H1 (cell line): ENCODE measurements around the gene CELF4. TPM values are rescaled to one million over a fixed set of nuclear protein-coding genes. Genes with fewer than 3 reads are reported as not detected.

ENCODE experiments used
- CTCF ChIA-PET: fragments of 300-600 bp; sonication (Branson Sonifier 250); formaldehyde crosslinking; loops from one replicate; lab custom pipeline; 2021; ENCODE audit not compliant: partially characterized antibody; lab: Charles Lee
- POLR2A ChIA-PET: fragments of 300-600 bp; sonication (Branson Sonifier 250); formaldehyde crosslinking; loops from one replicate; lab custom pipeline; 2021; ENCODE audit warnings: inconsistent platforms; ENCODE audit not compliant: partially characterized antibody; lab: Charles Lee
- DNase-seq, 2 experiments: peaks; one replicate each; pipeline versions ENCODE4 v3.0.0 to v3.0.0-alpha.2; 2010 to 2022; ENCODE audit warnings: low spot score in 2 of 2, low read depth in 1 of 2, mixed read lengths in 1 of 2
- FAIRE-seq: peaks from 2 replicates; lab custom pipeline; 2011; peaks lifted over from hg19 to GRCh38; lab: Jason Lieb, UNC
- H2AFZ ChIP-seq: 2 replicates; pipeline ENCODE4 v1.8.1; 2012; ENCODE audit warnings: low read length, inconsistent platforms
- H2AK5ac ChIP-seq: 2 replicates; pipeline ENCODE4 v1.6.1; 2013; ENCODE audit warnings: low read depth, low read length
- H2BK120ac ChIP-seq: replicated peaks from 2 replicates; pipeline ENCODE3; 2013; ENCODE audit warnings: low read depth, low read length, inconsistent platforms
- H2BK12ac ChIP-seq: 2 replicates; pipeline ENCODE4 v1.6.1; 2013; ENCODE audit warnings: low read depth, low read length
- H2BK15ac ChIP-seq: 2 replicates; pipeline ENCODE4 v1.6.1; 2013; ENCODE audit warnings: low read length
- H2BK20ac ChIP-seq: 2 replicates; pipeline ENCODE4 v1.6.1; 2013; ENCODE audit warnings: low read length
- H2BK5ac ChIP-seq: 2 replicates; pipeline ENCODE4 v1.6.1; 2013; ENCODE audit warnings: low read depth, low read length
- H3K14ac ChIP-seq: 2 replicates; pipeline ENCODE4 v1.6.1; 2013; ENCODE audit warnings: inconsistent platforms; ENCODE audit not compliant: insufficient read length
- H3K18ac ChIP-seq: 2 replicates; pipeline ENCODE4 v1.6.1; 2013; ENCODE audit warnings: low read length; ENCODE audit errors: extremely low read depth
- H3K23ac ChIP-seq: 2 replicates; pipeline ENCODE4 v1.6.1; 2013; ENCODE audit warnings: inconsistent platforms; ENCODE audit not compliant: insufficient read length
- H3K23me2 ChIP-seq: 2 replicates; pipeline ENCODE4 v1.6.1; 2013; ENCODE audit warnings: low read depth, low read length
- H3K27ac ChIP-seq: 2 replicates; pipeline ENCODE4 v1.6.1; 2011; ENCODE audit warnings: low read depth, low read length, inconsistent platforms
- H3K27me3 ChIP-seq, 4 experiments: replicated peaks in 1 of 4; 1 replicate in 1 of 4; 2 replicates in 3 of 4; pipeline versions ENCODE4 v1.6.1 to v1.8.1; 2011 to 2013; ENCODE audit warnings: low read length in 3 of 4, mild to moderate bottlenecking in 3 of 4, inconsistent platforms in 2 of 4, mixed read lengths in 2 of 4, moderate library complexity in 1 of 4; ENCODE audit not compliant: control insufficient read depth in 3 of 4, insufficient read depth in 3 of 4; ENCODE audit errors: extremely low read depth in 1 of 4
- H3K36me3 ChIP-seq, 4 experiments: 2 replicates each; pipeline versions ENCODE4 v1.6.1 to v1.8.1; 2011 to 2013; ENCODE audit warnings: mild to moderate bottlenecking in 4 of 4, low read length in 3 of 4, moderate library complexity in 2 of 4, control low read depth in 1 of 4, inconsistent platforms in 1 of 4; ENCODE audit not compliant: insufficient read depth in 4 of 4, control insufficient read depth in 2 of 4
- H3K4ac ChIP-seq: replicated peaks from 2 replicates; pipeline ENCODE3; 2013; ENCODE audit warnings: low read length, low read depth, mixed read lengths, inconsistent platforms; ENCODE audit not compliant: insufficient read length
- H3K4me1 ChIP-seq, 4 experiments: replicated peaks in 1 of 4; 1 replicate in 1 of 4; 2 replicates in 3 of 4; pipeline versions ENCODE4 v1.6.1 to v1.8.1; 2011 to 2013; ENCODE audit warnings: low read length in 3 of 4, inconsistent platforms in 2 of 4, mixed read lengths in 1 of 4; ENCODE audit not compliant: insufficient read depth in 4 of 4, control insufficient read depth in 3 of 4
- H3K4me2 ChIP-seq, 2 experiments: 2 replicates each; pipeline versions ENCODE4 v1.6.1 to v1.8.1; 2011 to 2013; ENCODE audit warnings: low read depth in 2 of 2, low read length in 2 of 2, control low read depth in 1 of 2, inconsistent platforms in 1 of 2, mild to moderate bottlenecking in 1 of 2; ENCODE audit not compliant: insufficient read depth in 1 of 2
- H3K4me3 ChIP-seq, 4 experiments: fragments of 200-600, 300-600 bp in 1 of 4; sonication (generic), shearing (Covaris generic), sonication (Bioruptor Twin) in 1 of 4; 2 replicates each; pipeline versions ENCODE4 v1.5.1 to v1.8.1; 2011 to 2016; ENCODE audit warnings: low read length in 4 of 4, low read depth in 3 of 4, control low read depth in 2 of 4, inconsistent platforms in 2 of 4, mild to moderate bottlenecking in 2 of 4, mixed read lengths in 1 of 4, moderate library complexity in 1 of 4; ENCODE audit not compliant: insufficient read depth in 2 of 4; ENCODE audit errors: extremely low read depth in 1 of 4
- H3K56ac ChIP-seq: replicated peaks from 2 replicates; pipeline ENCODE3; 2013; ENCODE audit warnings: low read depth, mild to moderate bottlenecking, mixed read lengths, low read length, inconsistent platforms; ENCODE audit not compliant: insufficient read length
- H3K79me1 ChIP-seq: 2 replicates; pipeline ENCODE4 v1.6.1; 2013; ENCODE audit warnings: low read depth, low read length, control low read depth
- H3K79me2 ChIP-seq, 2 experiments: 2 replicates each; pipeline versions ENCODE4 v1.6.1 to v1.8.1; 2012 to 2013; ENCODE audit warnings: low read length in 2 of 2, mild to moderate bottlenecking in 2 of 2, inconsistent platforms in 1 of 2; ENCODE audit not compliant: insufficient read depth in 2 of 2, control insufficient read depth in 1 of 2
- H3K9ac ChIP-seq, 4 experiments: replicated peaks in 1 of 4; 1 replicate in 1 of 4; 2 replicates in 3 of 4; pipeline versions ENCODE4 v1.6.1 to v1.8.1; 2011 to 2013; ENCODE audit warnings: low read depth in 3 of 4, low read length in 3 of 4, control low read depth in 2 of 4, mild to moderate bottlenecking in 2 of 4, moderate library complexity in 2 of 4, inconsistent platforms in 1 of 4; ENCODE audit errors: extremely low read depth in 1 of 4
- H3K9me3 ChIP-seq, 2 experiments: 2 replicates each; pipeline versions ENCODE4 v1.6.1 to v1.8.1; 2012 to 2013; ENCODE audit warnings: mild to moderate bottlenecking in 2 of 2, moderate library complexity in 2 of 2, control low read depth in 1 of 2, inconsistent platforms in 1 of 2, low read depth in 1 of 2, low read length in 1 of 2, mixed read lengths in 1 of 2; ENCODE audit not compliant: insufficient read depth in 2 of 2
- H4K20me1 ChIP-seq, 2 experiments: replicated peaks in 1 of 2; 2 replicates each; pipeline versions ENCODE3 to v1.8.1; 2011 to 2013; ENCODE audit warnings: inconsistent platforms in 2 of 2, low read length in 2 of 2, mild to moderate bottlenecking in 1 of 2; ENCODE audit not compliant: insufficient read depth in 2 of 2, control insufficient read depth in 1 of 2
- H4K5ac ChIP-seq: 2 replicates; pipeline ENCODE4 v1.6.1; 2013; ENCODE audit warnings: low read length, low read depth, mixed read lengths, inconsistent platforms; ENCODE audit not compliant: insufficient read length
- H4K8ac ChIP-seq: 2 replicates; pipeline ENCODE4 v1.8.0; 2013; ENCODE audit warnings: mild to moderate bottlenecking, moderate library complexity, low read length, inconsistent platforms; ENCODE audit not compliant: insufficient read depth; ENCODE audit errors: extremely low read depth
- H4K91ac ChIP-seq: replicated peaks from 2 replicates; pipeline ENCODE3; 2013; ENCODE audit warnings: low read length, mixed read lengths, inconsistent platforms; ENCODE audit not compliant: insufficient read length
- ATF3 ChIP-seq: IDR thresholded peaks from 2 replicates; pipeline ENCODE4 v1.6.1; 2011; ENCODE audit warnings: low read depth, mild to moderate bottlenecking, low read length; ENCODE audit not compliant: insufficient read depth
- CTCF ChIP-seq, 3 experiments: IDR thresholded peaks; 1 replicate in 2 of 3; 2 replicates in 1 of 3; pipeline versions ENCODE4 v1.5.1 to v1.6.1; 2011; ENCODE audit warnings: low read length in 3 of 3, mild to moderate bottlenecking in 3 of 3, inconsistent platforms in 2 of 3, low read depth in 1 of 3, moderate library complexity in 1 of 3; ENCODE audit not compliant: insufficient read depth in 1 of 3; ENCODE audit errors: control extremely low read depth in 1 of 3
- EZH2 ChIP-seq: fragments of 200-600 bp; sonication (generic); IDR thresholded peaks from 2 replicates; pipeline ENCODE4 v1.7.1; 2012; ENCODE audit warnings: low read depth, mild to moderate bottlenecking, moderate library complexity, low read length, inconsistent platforms; ENCODE audit not compliant: severe bottlenecking
- FOSL1 ChIP-seq: IDR thresholded peaks from 2 replicates; pipeline ENCODE4 v1.6.1; 2011; ENCODE audit warnings: mild to moderate bottlenecking, low read depth, low read length, moderate library complexity; ENCODE audit not compliant: insufficient read depth
- GTF2F1 ChIP-seq: IDR thresholded peaks from 2 replicates; pipeline ENCODE4 v1.6.1; 2012; ENCODE audit warnings: low read depth, low read length, improper control_type of control experiment, borderline replicate concordance
- NRF1 ChIP-seq: IDR thresholded peaks from 2 replicates; pipeline ENCODE4 v1.6.1; 2011; ENCODE audit warnings: mild to moderate bottlenecking, low read depth, low read length, improper control_type of control experiment
- POLR2AphosphoS5 ChIP-seq: IDR thresholded peaks from 2 replicates; pipeline ENCODE4 v1.6.1; 2011; ENCODE audit warnings: low read depth, low read length
- SIX5 ChIP-seq: IDR thresholded peaks from 2 replicates; pipeline ENCODE4 v1.6.1; 2011; ENCODE audit warnings: mild to moderate bottlenecking, low read depth, low read length
- SP2 ChIP-seq: IDR thresholded peaks from 2 replicates; pipeline ENCODE4 v1.6.1; 2012; ENCODE audit warnings: mild to moderate bottlenecking, low read length, inconsistent platforms
- TAF7 ChIP-seq: optimal IDR thresholded peaks from 2 replicates; pipeline ENCODE3; 2011; ENCODE audit warnings: low read depth, mild to moderate bottlenecking, inconsistent platforms, low read length, moderate library complexity, borderline replicate concordance
- ZNF274 ChIP-seq: IDR thresholded peaks from 2 replicates; pipeline ENCODE4 v1.7.0; 2012; ENCODE audit warnings: low read length, borderline replicate concordance; ENCODE audit errors: extremely low read depth
- WGBS, 2 experiments: shearing (Covaris generic) in 1 of 2; methylation state at CpG; one replicate each; pipeline versions ENCODE4 v1.1.6 to v1.1.7; 2013 to 2015; ENCODE audit warnings: low lambda C conversion rate in 2 of 2, mixed read lengths in 2 of 2, inconsistent platforms in 1 of 2, low coverage in 1 of 2, missing lambda C conversion rate in 1 of 2; ENCODE audit not compliant: insufficient replicate concordance in 2 of 2, insufficient coverage in 1 of 2, insufficient read length in 1 of 2; ENCODE audit errors: extremely low coverage in 1 of 2, missing lambda C conversion rate in 1 of 2; 5-methylcytosine and 5-hydroxymethylcytosine counted together
- polyA plus RNA-seq, 7 experiments: library from polyadenylated mRNA; depleted of rRNA in 3 of 7; stranded (reverse) in 5 of 7; unstranded in 2 of 7; fragments of >200 nt in 5 of 7; fragments of 200-250 nt in 2 of 7; gene quantifications; 1 replicate in 5 of 7; 2 replicates in 1 of 7; 4 replicates in 1 of 7; pipeline versions ENCODE4 v1.2.1 to v1.2.3, GENCODE V29; 2011 to 2013; ENCODE audit warnings: missing spikeins in 2 of 7, mixed read lengths in 2 of 7
- total RNA-seq: library from RNA; stranded (reverse); fragmentation: NEBNext Ultra II Directional; extraction: Animal tissue kit (Norgen Biotek cat#: 25700); gene quantifications from 2 replicates; pipeline ENCODE4 v1.2.1, GENCODE V29; 2021

Gene CELF4
- total and polyA plus RNA-seq, 2 of the 8 experiments (the other 6 are each of a cell fraction or from before 2014, with no cell fraction given), result 1.6 to 3.4 TPM

- Histone ChIP-seq H3K18ac (no peak overlapping the region), H3K4ac (no peak overlapping the region), H4K5ac (no peak overlapping the region), H3K9me3 (no peaks in the 10 kb centered on the region), H3K14ac (no peak overlapping the region), H2BK120ac (no peak overlapping the region), H3K4me2 (no peak overlapping the region), H3K79me1 (no peaks in the 10 kb centered on the region), H2BK20ac (no peak overlapping the region), H2BK12ac (no peak overlapping the region), H4K8ac (no peak overlapping the region), H3K9ac (no peak overlapping the region), H2AK5ac (no peak overlapping the region), H3K23me2 (no peaks in the 10 kb centered on the region), H3K56ac (no peak overlapping the region), H2AFZ (no peak overlapping the region), H3K36me3 (no peaks in the 10 kb centered on the region), H3K27me3 (no peaks in the 10 kb centered on the region), H2BK15ac (no peak overlapping the region), H3K27ac (no peak overlapping the region), H3K79me2 (no peaks in the 10 kb centered on the region), H2BK5ac (no peak overlapping the region), H3K4me3 (no peak overlapping the region), H3K4me1 (peaks cover 0 to 2% (median 1%) of the 10 kb centered on the region in 4 experiments; a peak in 2 of 7 replicates), H4K91ac (no peak overlapping the region), H3K23ac (no peak overlapping the region), H4K20me1 (no peaks in the 10 kb centered on the region)
- FAIRE-seq (no peak), DNase-seq (no peak)
- POLR2A ChIA-PET, result no interaction called here
- 84% methylated on average over 6 of the region's 6 CpGs; no CpG with 5 or more reads in 1 of the 2 experiments for WGBS, 2 experiments
- CTCF ChIA-PET, result interaction anchor here (0.8 to 7.8 kb wide), 13 partner anchors 9 to 385 kb away, joined by 3 to 88 read pairs (median 4); no protein-coding TSS in a partner anchor
- TF ChIP-seq TAF7, result no peak
- no peak for TF ChIP-seq GTF2F1
- TF ChIP-seq ATF3, result no peak
- TF ChIP-seq NRF1, result no peak
- TF ChIP-seq SP2, result no peak
- no peak for TF ChIP-seq FOSL1
- no peak for TF ChIP-seq EZH2
- no peak for TF ChIP-seq CTCF (IDR thresholded peaks at IDR 0.05; ENCODE audit: control extremely low read depth in 1 of 3, insufficient read depth in 1 of 3, low read depth in 1 of 3, low read length in 3 of 3)
- no peak for TF ChIP-seq ZNF274
- no peak for TF ChIP-seq SIX5
- no peak for TF ChIP-seq POLR2AphosphoS5
These were observed 238.5 kb downstream of the CELF4 start for GRCh38 chr18:37327063-37327577.
